GM21390 (cell line): ENCODE results near the gene RPS2.
"Not testable (repeated sequence)": the region's sequence is repeated elsewhere in the genome, so short reads cannot be mapped to it uniquely, and the experiment has no call there.

Experiments
- ATAC-seq: cut with Tn5 transposase; IDR thresholded peaks from one replicate; pipeline ENCODE4 v1.9.1; 2021; ENCODE audit not compliant: unreplicated experiment

The RPS2 gene

GRCh38 chr16:1920727-1921171 lies 43.9 kb downstream of the RPS2 start:
- ATAC-seq = no peak

DNA sequence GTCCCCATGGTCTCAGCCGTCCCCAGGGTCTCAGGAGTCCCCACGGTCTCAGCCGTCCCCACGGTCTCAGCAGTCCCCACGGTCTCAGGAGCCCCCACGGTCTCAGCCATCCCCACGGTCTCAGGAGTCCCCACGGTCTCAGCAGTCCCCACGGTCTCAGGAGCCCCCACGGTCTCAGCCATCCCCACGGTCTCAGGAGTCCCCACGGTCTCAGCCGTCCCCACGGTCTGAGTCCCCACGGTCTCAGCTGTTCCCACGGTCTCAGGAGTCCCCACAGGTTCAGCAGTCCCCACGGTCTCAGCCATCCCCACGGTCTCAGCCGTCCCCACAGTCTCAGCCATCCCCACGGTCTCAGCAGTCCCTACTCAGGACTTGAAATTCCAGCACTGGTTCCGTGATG lies 44.5 kb downstream of the RPS2 start:
- not testable (repeated sequence) for ATAC-seq

DNA sequence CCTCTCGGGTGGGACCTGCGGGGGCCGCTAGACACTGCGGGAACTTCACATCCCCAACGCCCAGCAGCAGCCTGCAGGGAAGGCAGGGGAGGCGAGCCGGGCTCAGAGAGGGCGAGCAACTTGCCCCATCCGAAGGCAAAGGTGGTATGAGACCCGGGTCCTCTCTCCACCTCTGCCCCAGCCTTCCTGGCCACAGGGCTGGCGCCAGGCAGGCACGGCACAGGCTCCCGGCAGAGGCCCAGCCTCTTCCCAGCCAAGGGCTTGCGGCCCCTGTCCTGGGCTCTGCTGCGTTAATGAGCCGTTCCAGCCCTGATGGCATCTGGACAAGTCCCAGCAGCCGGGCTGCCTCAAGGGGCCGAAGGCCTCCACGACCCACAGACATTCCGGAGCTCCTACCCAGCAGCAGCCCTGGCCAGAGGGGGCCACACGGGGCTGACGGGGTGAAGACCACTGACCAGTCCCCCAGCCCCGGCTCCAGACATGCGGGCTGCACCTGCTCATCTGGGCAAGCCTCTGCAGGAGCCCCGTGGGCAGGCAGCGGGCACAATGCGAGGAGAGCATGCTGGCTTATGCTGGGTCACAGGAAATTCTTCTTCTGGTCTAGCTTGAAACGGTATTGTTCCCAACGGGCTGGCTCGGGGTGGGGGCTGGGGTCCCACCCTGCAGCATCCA lies 45.2 kb downstream of the RPS2 start:
- ATAC-seq = no peak

GRCh38 chr16:1918351-1919326 lies 46.0 kb downstream of the RPS2 start, which contains the start of gene HS3ST6:
HS3ST6 (minus strand) TSS chr16:1918415; CDS start chr16:1918323, 92 bp downstream.
- no peak for ATAC-seq

DNA sequence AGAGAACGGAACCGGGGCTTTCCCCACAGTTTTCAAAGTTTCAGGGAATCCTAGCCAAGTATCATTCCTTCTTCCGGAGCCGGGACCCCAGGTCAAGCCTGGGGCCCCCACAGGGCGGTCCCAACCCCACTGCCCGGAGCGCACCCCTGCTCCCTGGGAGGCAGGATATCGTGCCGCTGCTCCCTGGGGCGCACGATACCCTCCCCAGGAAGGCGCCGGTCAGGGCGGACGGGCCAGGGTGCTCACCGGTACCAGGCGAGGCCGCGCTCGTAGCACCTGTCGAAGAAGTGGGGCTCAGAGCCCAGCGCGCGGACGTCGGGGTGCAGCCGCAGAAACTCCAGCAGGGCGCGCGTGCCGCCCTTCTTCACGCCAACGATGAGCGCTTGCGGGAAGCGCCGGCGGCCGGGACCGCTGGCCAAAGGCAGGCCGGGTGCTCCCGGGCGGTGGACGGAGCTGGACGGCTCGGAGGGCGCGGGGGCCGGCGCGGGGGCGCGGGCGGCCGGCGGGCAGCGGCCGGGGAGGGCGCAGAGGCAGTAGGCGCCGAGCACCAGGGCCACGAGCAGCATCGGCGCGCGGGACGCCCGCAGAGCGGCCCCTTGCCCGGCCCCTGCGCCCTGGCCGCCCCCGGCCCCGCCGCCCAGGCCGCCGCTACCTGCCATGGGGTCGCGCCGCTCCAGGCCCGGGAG lies 46.8 kb downstream of the RPS2 start:
- no peak for ATAC-seq

DNA sequence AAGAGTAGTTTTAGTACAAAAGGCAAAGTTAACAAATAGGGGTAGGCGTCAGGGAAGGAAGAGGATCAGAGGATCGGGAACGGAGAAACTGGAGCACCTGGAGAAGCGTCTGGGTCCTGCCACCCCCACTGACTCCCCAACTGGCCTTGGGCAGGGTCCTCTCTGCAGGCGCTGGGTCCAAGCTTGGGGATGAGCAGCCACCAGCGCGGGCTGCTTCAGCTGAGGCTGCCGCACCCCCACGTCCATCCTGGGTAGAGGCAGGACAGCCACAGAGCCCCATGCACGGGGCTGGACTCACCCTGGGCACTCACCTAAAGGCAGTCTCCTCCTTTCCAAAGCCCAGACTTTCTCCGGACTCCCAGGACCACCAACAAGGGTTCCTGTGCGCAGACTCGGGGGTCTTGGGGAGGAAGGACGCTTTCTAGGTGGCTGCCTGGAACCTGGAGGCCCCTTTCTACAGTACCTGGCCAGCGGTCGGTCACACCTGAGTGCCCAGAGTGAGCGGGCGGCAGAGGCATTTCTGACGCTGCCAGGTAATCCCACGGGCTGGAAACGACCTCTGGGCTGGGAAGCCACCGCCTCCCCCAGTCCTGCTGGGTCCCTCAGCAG lies 47.5 kb downstream of the RPS2 start:
- no peak for ATAC-seq

- no peak for ATAC-seq
Measured at GRCh38 chr16:1916640-1916990, 48.0 kb downstream of the RPS2 start.

- no peak for ATAC-seq
Measured at GRCh38 chr16:1915732-1916639, 48.6 kb downstream of the RPS2 start.

- ATAC-seq = no peak
Measured at GRCh38 chr16:1914988-1915387, 49.6 kb downstream of the RPS2 start.

DNA sequence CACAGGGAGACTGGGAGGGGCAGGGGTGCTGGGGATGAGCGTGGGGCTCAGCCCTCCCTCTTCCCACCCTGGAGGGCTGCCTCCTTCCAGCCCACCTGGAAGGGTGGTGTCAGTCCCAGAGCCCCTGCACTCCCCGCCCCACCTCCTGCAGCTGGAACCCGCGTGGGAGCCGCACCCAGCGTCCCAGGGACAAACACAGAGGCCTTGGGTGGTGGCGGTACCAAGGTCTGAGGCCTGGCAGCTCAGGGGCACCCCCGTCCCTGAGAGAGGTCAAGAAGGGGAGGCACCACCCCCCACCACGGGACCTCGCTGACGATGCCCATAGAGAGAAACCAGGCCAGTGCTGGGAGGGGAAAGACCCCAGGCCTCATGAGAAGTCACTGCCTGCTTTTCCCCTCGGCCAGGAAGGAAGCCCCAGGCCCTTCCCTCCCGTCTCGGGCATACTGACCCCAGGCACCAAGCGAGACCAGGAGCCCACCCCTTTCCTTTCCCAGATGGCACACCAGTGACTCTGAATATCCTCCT lies 50.5 kb downstream of the RPS2 start:
- no peak for ATAC-seq

GRCh38 chr16:1913327-1914083 lies 51.1 kb downstream of the RPS2 start:
- no peak for ATAC-seq

GRCh38 chr16:1912215-1912543 lies 52.4 kb downstream of the RPS2 start:
- ATAC-seq = no peak
